ENCODE data around the gene CTNNA1.

Gene CTNNA1

DNA sequence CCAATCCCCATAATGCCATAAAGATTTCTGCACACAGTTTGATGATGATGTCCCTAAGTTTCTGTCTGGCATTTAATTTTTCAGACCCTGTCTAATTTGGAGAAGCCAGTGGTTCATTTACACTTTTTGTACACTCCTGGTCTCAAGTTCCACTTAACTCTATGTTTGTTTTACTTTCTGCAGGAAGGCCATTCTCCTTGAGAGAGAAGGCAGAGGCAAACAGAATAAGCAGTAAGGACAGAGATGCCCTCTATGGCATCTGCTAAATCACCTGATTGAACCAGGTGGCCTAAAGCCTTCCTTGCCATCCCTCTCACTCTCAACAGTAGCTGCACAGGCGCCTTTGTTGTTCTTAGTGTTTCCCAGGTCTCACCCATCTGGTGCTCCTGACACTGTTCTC lies 208.0 kb downstream of the CTNNA1 start:
- H3K4me3 ChIP-seq (ENCODE audit: low read depth, low read length): no peak overlapping the region
- no peaks in the 10 kb centered on the region for H3K9me3 ChIP-seq (ENCODE audit: control insufficient read depth, insufficient read depth, low read length)
- H3K36me3 ChIP-seq (ENCODE audit: control insufficient read depth, insufficient read depth, low read length): no peaks in the 10 kb centered on the region
- peaks cover 14% of the 10 kb centered on the region for H3K4me1 ChIP-seq (ENCODE audit: control insufficient read depth, insufficient read depth, low read length)
- H3K9ac ChIP-seq (ENCODE audit: low read depth, low read length): no peak overlapping the region
- H3K27me3 ChIP-seq (ENCODE audit: control insufficient read depth, insufficient read depth, low read length): no peaks in the 10 kb centered on the region

DNA sequence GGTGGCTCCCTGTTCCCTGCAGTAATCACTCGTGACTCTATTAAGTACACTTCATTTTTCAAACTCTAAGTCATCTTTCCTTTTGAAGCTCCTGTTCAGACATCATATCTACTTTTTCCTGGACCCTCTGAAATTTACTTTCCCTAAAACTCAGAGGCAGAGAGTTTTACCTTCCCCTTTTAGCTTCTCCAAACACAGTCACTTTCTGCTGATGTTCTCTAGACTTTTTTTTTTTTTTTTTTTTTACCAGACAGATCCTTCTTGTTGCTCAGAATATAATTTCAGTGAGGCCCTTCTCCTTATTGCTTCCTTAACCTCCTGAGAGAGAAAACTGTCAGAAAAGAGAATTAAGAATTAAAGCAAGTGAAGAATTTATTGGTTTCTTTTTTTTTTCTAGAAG lies 208.5 kb downstream of the CTNNA1 start:
- Histone ChIP-seq H3K4me1 (ENCODE audit: control insufficient read depth, insufficient read depth, low read length) (peaks cover 14% of the 10 kb centered on the region), H3K9ac (ENCODE audit: low read depth, low read length) (no peak overlapping the region), H3K4me3 (ENCODE audit: low read depth, low read length) (no peak overlapping the region), H3K36me3 (ENCODE audit: control insufficient read depth, insufficient read depth, low read length) (no peaks in the 10 kb centered on the region), H3K9me3 (ENCODE audit: control insufficient read depth, insufficient read depth, low read length) (no peaks in the 10 kb centered on the region), H3K27me3 (ENCODE audit: control insufficient read depth, insufficient read depth, low read length) (no peaks in the 10 kb centered on the region)

DNA sequence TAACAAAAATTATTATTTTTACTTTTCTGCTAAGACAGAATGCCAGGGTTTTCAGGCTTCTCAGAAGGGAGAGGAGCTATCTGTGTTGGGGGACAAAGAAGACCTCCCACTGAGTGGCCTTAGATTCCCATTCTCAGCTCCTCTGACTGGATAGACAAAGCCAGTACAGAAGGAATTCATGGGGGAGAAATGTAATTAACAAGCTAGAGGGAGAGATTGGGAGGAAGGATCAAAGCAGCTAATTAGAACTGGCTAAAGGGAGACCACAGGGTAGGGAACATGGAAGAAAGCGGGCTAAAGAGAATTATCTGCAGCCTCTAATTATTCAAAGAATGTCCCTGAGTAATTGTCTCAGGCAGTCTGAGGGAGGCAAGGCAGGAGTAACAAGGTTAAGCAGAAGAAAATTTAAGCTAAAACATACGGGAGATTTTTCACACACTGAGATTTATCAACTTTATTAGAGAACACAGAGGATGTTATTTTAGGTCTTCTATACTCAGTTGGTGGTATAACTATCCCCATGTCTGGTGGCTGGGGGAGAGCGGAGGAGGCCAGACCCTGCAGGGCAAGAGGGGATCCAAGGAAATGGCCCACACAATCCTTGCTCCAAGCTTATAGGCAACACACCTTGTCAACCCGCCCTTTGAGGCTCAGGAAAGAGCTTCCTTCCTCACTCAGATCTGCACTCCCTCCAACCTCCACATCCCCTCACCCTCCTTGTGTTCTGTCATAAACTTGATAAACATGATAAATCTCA lies 209.6 kb downstream of the CTNNA1 start:
- H3K36me3 ChIP-seq (ENCODE audit: control insufficient read depth, insufficient read depth, low read length): no peaks in the 10 kb centered on the region
- peaks cover 14% of the 10 kb centered on the region for H3K4me1 ChIP-seq (ENCODE audit: control insufficient read depth, insufficient read depth, low read length)
- no peaks in the 10 kb centered on the region for H3K9me3 ChIP-seq (ENCODE audit: control insufficient read depth, insufficient read depth, low read length)
- no peaks in the 10 kb centered on the region for H3K27me3 ChIP-seq (ENCODE audit: control insufficient read depth, insufficient read depth, low read length)
- no peak overlapping the region for H3K4me3 ChIP-seq (ENCODE audit: low read depth, low read length)
- no peak overlapping the region for H3K9ac ChIP-seq (ENCODE audit: low read depth, low read length)

DNA sequence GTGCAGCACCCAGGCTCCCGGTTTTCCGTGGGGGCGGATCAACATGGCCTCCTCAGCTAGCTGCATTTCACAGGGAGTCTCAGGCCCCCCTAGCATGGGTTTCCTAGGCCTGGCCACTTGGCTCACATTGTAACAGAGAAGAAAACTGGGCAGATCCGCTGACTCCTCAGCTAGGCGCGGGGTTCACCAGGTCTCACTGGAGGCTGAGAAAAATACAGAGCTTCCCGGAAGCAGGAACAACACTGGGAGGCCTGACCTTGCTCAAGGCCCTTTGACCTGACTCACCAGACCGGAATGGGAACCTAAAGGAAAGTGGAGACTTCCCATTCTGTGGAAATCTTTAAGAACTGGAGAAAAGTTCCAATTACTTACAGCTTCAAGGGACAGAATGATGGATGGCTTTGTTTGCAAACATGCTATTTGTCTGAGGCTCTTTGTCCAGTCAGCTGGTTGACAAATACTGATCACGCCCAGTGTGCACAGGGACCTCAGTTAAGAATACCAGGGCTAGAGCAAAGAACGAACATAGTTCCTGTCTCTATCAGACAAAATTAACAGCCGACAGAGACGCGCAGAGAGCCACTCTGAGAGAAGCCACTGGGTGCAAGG lies 210.6 kb downstream of the CTNNA1 start:
- Histone ChIP-seq H3K36me3 (ENCODE audit: control insufficient read depth, insufficient read depth, low read length) (no peaks in the 10 kb centered on the region), H3K27me3 (ENCODE audit: control insufficient read depth, insufficient read depth, low read length) (no peaks in the 10 kb centered on the region), H3K4me3 (ENCODE audit: low read depth, low read length) (no peak overlapping the region), H3K9me3 (ENCODE audit: control insufficient read depth, insufficient read depth, low read length) (no peaks in the 10 kb centered on the region), H3K9ac (ENCODE audit: low read depth, low read length) (no peak overlapping the region), H3K4me1 (ENCODE audit: control insufficient read depth, insufficient read depth, low read length) (peaks cover 14% of the 10 kb centered on the region)

DNA sequence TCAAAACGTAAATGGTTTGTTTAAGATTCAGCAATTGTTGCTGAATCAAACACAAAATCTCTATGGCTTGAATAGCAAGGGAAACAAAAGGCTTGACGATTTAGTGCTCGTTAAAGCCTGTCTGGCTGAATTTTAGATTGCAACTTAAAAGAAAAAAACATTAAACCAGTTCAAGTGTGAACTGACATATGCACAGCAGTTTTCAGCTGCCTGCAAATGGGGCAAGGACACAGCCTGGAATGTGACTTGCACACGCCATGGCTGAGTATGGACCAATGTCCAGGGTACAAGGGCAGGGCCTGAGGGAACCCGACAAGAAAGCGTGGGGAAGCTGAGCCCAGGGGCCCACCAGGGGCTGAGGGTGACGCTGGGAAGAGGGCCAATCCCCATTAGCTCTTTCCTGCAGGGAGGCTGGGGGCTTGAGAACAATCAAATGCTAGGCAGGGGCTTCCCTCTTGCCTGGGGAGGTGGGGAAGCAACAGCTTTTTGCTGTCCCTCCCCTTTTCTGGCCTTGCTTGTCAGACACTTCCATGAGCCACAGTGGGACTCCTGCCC lies 211.5 kb downstream of the CTNNA1 start:
- no peaks in the 10 kb centered on the region for H3K9me3 ChIP-seq (ENCODE audit: control insufficient read depth, insufficient read depth, low read length)
- H3K4me1 ChIP-seq (ENCODE audit: control insufficient read depth, insufficient read depth, low read length): peaks cover 14% of the 10 kb centered on the region
- H3K9ac ChIP-seq (ENCODE audit: low read depth, low read length): no peak overlapping the region
- H3K27me3 ChIP-seq (ENCODE audit: control insufficient read depth, insufficient read depth, low read length): no peaks in the 10 kb centered on the region
- H3K4me3 ChIP-seq (ENCODE audit: low read depth, low read length): no peak overlapping the region
- no peaks in the 10 kb centered on the region for H3K36me3 ChIP-seq (ENCODE audit: control insufficient read depth, insufficient read depth, low read length)

DNA sequence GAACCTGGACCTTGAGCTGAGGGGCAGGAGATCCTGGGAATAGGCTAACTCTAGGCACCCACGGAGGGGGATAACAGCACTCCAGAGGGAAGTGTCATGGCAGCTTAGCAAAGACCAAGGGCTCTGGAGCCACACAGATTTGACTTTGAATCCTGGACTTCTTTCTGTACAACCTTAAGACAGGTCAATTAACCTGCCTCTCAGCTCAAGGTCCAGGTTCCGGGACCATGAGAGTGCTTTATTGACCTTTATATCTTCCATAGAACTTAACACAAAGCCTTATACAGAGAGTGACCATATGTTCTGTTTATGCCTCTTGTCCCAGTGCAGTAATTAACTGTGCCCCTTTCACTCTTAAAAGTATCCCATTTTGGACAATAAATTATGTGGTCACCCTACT lies 212.4 kb downstream of the CTNNA1 start:
- no peak overlapping the region for H3K9ac ChIP-seq (ENCODE audit: low read depth, low read length)
- H3K36me3 ChIP-seq (ENCODE audit: control insufficient read depth, insufficient read depth, low read length): no peaks in the 10 kb centered on the region
- no peaks in the 10 kb centered on the region for H3K27me3 ChIP-seq (ENCODE audit: control insufficient read depth, insufficient read depth, low read length)
- peaks cover 14% of the 10 kb centered on the region for H3K4me1 ChIP-seq (ENCODE audit: control insufficient read depth, insufficient read depth, low read length)
- no peaks in the 10 kb centered on the region for H3K9me3 ChIP-seq (ENCODE audit: control insufficient read depth, insufficient read depth, low read length)
- H3K4me3 ChIP-seq (ENCODE audit: low read depth, low read length): no peak overlapping the region

DNA sequence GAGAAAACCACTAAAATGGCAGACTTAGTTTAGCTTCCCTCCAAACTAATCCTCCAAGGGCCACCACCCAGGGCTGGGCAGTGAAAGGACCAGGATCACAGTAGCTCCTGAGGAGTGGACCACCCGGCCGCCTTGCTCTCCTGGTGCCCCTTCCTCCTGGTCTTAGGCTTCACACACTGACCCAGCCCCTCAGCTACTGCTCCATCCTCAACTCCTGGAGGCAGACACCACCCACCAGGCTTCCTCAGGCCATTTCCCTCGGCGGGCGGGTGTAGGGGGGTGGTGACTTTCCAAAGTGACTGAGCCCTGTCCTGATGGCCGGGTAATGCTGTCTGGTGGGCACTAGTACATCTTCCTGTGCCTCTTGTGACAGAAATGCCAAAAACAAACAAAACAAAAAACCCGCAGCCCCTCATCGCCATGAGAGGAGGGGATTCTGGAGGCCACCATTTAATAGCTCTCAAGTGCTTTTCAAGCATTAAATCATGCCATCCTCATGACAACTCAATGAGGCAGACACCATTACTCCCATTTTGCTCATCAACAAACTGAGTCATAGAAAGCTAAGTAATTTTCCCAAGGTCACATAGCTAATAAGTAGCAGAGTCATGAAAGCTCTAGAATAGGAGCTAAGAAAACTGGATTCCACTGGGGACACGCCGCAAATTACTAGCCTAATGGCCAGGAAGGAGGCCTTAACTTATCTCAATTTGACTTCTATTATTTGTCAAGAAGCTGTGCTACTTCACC lies 213.2 kb downstream of the CTNNA1 start:
- Histone ChIP-seq H3K4me3 (ENCODE audit: low read depth, low read length) (no peak overlapping the region), H3K9ac (ENCODE audit: low read depth, low read length) (no peak overlapping the region), H3K9me3 (ENCODE audit: control insufficient read depth, insufficient read depth, low read length) (no peaks in the 10 kb centered on the region), H3K27me3 (ENCODE audit: control insufficient read depth, insufficient read depth, low read length) (no peaks in the 10 kb centered on the region), H3K36me3 (ENCODE audit: control insufficient read depth, insufficient read depth, low read length) (no peaks in the 10 kb centered on the region), H3K4me1 (ENCODE audit: control insufficient read depth, insufficient read depth, low read length) (peaks cover 14% of the 10 kb centered on the region)

DNA sequence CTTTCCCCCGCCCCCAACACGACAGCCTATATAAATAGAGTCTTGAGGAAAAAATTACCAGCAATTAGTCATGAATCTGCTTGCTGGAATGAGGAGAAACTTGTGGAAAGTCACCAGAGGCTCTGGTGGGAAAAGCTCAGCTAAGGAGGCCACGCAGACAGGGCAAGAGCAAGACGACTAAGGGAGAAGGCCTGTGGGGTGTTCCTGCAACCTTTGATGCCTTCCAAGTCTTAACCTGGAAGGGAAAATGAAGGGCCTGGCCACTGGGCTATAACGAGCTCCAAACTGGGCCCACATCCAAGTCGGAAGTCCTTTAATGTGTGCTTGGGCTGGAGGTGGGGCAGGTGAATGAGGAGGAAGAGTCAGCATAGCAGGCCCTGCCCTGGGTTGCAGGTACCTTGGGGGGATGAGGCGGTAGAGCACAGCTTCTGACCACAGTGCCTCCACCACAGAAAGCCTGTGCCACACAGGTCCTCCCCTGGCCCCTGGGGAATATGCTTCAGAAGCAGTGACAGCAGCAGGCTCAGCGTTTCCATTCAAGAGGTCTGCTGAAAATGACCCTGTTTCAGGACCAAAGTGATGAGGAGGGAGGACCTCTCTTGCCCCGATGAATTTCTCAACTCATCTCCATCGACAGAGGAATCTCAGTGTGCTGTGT lies 214.7 kb downstream of the CTNNA1 start:
- Histone ChIP-seq H3K4me3 (ENCODE audit: low read depth, low read length) (no peak overlapping the region), H3K4me1 (ENCODE audit: control insufficient read depth, insufficient read depth, low read length) (peaks cover 6% of the 10 kb centered on the region), H3K9ac (ENCODE audit: low read depth, low read length) (no peak overlapping the region), H3K36me3 (ENCODE audit: control insufficient read depth, insufficient read depth, low read length) (no peaks in the 10 kb centered on the region), H3K27me3 (ENCODE audit: control insufficient read depth, insufficient read depth, low read length) (no peaks in the 10 kb centered on the region), H3K9me3 (ENCODE audit: control insufficient read depth, insufficient read depth, low read length) (no peaks in the 10 kb centered on the region)

DNA sequence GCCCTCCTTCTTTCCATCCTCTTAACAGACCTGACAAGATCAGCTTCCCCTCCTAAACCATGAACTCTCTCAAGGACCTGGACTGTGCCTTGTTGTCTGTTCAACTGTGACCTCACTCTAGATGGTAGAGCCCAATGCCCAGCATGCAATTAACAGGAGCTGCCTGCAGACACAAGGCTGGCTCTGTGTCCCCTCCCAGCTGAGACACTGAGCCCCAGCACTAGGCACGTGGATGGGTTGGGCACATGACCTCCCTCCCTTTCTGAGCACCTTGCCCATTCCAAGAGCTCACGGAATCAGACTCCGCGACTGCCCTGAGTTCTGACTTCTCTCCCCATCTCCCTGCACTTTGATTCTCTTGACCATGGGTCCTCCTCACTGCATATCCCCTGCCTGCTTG lies 215.4 kb downstream of the CTNNA1 start:
- Histone ChIP-seq H3K4me1 (ENCODE audit: control insufficient read depth, insufficient read depth, low read length) (no peaks in the 10 kb centered on the region), H3K36me3 (ENCODE audit: control insufficient read depth, insufficient read depth, low read length) (no peaks in the 10 kb centered on the region), H3K27me3 (ENCODE audit: control insufficient read depth, insufficient read depth, low read length) (no peaks in the 10 kb centered on the region), H3K9ac (ENCODE audit: low read depth, low read length) (no peak overlapping the region), H3K4me3 (ENCODE audit: low read depth, low read length) (no peak overlapping the region), H3K9me3 (ENCODE audit: control insufficient read depth, insufficient read depth, low read length) (no peaks in the 10 kb centered on the region)

DNA sequence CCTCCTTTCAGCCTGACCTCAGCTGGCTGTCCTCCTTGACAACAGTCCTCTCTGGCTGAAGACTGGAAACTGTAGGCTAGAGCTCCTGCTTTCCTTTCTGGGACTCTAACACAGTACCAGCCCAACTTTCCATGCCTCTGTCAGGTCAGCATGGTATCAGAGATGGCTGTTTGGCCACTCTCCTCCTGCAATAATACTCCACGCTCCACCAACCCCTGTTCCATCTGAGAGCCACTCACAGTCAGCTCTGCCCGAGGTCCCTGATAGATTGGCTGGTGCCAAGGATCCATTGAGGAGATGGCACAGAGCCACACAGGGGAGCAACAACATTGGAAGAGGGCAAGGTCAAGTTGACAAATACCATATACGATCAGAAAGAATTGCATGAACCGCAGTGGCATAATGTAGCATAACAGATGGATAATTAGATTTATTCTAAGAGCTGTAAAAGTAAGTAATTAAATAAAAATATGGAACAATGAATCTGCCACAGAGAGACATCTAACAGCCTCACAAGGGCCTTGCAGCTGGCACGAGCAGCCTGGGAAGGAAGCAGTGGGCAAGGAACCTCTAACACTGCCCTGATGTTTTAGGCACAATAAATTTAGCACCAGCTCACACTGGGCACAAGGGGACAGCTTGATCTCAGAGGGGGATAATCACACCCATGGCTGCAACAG lies 216.2 kb downstream of the CTNNA1 start:
- no peaks in the 10 kb centered on the region for H3K4me1 ChIP-seq (ENCODE audit: control insufficient read depth, insufficient read depth, low read length)
- H3K4me3 ChIP-seq (ENCODE audit: low read depth, low read length): no peak overlapping the region
- H3K36me3 ChIP-seq (ENCODE audit: control insufficient read depth, insufficient read depth, low read length): no peaks in the 10 kb centered on the region
- no peak overlapping the region for H3K9ac ChIP-seq (ENCODE audit: low read depth, low read length)
- H3K9me3 ChIP-seq (ENCODE audit: control insufficient read depth, insufficient read depth, low read length): no peaks in the 10 kb centered on the region
- no peaks in the 10 kb centered on the region for H3K27me3 ChIP-seq (ENCODE audit: control insufficient read depth, insufficient read depth, low read length)

DNA sequence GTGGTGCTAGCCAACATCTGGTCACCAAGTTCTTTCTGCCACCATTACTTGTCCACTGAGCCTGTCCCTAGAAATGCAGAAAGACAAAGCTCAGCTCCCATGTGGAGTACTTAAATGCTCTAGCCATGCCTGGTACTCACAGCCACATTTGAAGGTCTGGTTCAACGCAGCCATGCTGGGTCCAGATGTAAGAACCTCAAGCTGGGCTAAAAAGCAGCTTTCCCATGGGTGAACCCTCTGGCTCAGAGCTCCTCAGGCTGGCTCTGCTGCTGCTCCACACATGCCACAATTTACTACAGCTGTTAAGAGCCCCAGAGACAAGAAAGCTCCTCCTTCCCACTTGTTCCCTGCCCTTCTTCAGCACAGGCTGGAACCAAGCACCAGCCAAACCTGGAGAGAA lies 219.0 kb downstream of the CTNNA1 start:
- H3K9ac ChIP-seq (ENCODE audit: low read depth, low read length): no peak overlapping the region
- H3K27me3 ChIP-seq (ENCODE audit: control insufficient read depth, insufficient read depth, low read length): no peaks in the 10 kb centered on the region
- H3K4me1 ChIP-seq (ENCODE audit: control insufficient read depth, insufficient read depth, low read length): no peaks in the 10 kb centered on the region
- H3K4me3 ChIP-seq (ENCODE audit: low read depth, low read length): no peak overlapping the region
- no peaks in the 10 kb centered on the region for H3K36me3 ChIP-seq (ENCODE audit: control insufficient read depth, insufficient read depth, low read length)
- H3K9me3 ChIP-seq (ENCODE audit: control insufficient read depth, insufficient read depth, low read length): no peaks in the 10 kb centered on the region
